Posterior vena cava (tissue), 2 donors: ENCODE data around the gene DIP2B. TPM values are rescaled to one million over a fixed set of nuclear protein-coding genes. Genes with fewer than 3 reads are reported as not detected.
"Not testable (repeated sequence)": the region's sequence is repeated elsewhere in the genome, so short reads cannot be mapped to it uniquely, and the experiment has no call there.

Experiments used
- DNase-seq: peaks from one replicate; pipeline ENCODE4 v3.0.0-alpha.2; 2020; ENCODE audit warnings: low spot score
- intact Hi-C, 2 donors: fragments of 100-400 bp; cut with DNase I; formaldehyde crosslinking; loops; one replicate each; pipeline versions ENCODE4 v1.14.1 to v1.14.2; 2022 to 2023
- total RNA-seq, 2 donors: library from RNA; stranded (reverse); fragmentation: NEBNext Ultra II Directional; extraction: Animal tissue kit (Norgen Biotek cat#: 25700); gene quantifications; one replicate each; pipeline ENCODE4 v1.2.1, GENCODE V29; 2021
- donor health status: DM: yes; HTN: yes; CAD: no.
- donor health status: DM: yes; HTN: yes; CAD: no.

The DIP2B gene
- total RNA-seq, 2 donors from 2014 or later = 13.7 to 14.0 TPM

DNA sequence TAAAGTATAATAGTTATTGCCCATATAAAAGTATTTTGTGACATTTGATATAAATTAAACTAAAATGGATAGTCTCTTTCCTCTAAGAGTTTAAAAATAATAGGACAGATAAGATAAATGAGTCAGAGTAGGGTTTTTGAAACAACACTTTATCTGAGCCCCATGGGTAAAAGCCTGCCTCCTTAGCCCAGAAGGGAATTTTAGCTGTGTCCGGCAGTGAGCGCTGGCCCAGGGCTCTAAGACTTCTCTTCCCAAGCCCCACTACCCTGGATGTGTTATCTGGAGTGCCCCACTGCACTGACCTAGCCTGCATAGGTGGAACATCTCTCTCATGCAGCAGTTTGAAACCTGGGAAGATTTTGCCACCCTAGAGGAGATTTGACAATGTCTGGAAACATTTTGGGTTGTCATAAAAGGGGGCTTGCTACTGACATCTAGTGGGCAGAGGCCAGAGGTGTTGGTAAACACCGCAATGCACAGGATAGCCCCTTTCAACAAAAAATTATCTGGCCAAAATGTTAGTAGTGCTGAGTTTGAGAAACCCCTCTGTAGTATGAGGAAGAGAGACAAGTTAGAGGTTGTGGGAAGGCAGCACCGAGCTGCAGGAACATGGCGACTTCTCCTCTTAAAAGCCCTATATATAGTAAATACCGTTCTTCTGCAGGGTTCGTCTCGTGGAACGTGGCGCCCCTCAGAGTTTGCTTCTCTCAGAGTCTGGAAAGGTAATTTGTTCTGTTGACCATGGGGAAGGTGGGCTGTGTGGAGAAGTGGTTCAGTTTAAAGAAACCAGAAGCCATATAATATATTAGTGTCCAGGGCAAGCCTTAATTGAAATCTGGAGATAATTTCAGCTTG is 229.9 kb downstream of the DIP2B start:
- no peak for DNase-seq
- intact Hi-C loops = no loop called here

GRCh38 chr12:50739611-50740010 is 234.8 kb downstream of the DIP2B start:
- no peak for DNase-seq
- intact Hi-C loops = no loop called here

DNA sequence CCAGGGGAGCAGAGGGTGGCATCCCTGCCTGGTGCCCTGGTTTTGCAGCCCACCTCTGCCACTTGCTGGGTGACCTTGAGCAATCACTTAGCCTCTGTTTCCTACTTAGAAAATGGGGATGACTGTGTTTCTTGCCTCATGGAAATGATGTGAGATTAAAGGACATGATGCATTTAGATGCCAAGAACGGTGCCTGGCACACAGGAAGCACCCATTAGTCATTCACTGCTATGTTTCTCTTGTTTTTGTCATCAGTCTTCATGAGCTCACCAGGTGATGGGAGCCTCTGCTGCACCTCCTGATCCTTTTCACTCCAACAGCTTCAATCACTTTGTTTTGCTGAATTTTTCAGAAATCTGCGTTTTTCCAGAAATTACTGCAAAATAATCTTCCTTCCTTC is 235.5 kb downstream of the DIP2B start:
- intact Hi-C loops = no loop called here
- DNase-seq = no peak

DNA sequence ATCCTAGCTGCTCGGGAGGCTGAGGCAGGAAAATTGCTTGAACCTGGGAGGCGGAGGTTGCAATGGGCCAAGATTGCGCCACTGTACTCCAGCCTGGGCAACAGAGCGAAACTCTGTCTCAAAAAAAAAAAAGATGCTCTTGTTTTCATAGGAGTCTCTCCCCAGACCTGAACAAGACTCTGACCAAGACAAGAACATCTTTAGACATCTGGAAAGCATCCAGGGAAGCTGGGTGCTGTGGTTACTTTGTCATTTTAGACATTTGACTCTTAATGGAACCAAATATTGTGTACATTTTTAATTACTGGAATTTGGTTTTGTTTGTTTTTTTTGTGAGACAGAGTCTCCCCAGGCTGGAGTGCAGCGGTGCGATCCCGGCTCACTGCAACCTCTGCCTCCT is 238.0 kb downstream of the DIP2B start:
- intact Hi-C loops = no loop called here
- DNase-seq = no peak

GRCh38 chr12:50745861-50746260 is 241.1 kb downstream of the DIP2B start:
- intact Hi-C loops = no loop called here

DNA sequence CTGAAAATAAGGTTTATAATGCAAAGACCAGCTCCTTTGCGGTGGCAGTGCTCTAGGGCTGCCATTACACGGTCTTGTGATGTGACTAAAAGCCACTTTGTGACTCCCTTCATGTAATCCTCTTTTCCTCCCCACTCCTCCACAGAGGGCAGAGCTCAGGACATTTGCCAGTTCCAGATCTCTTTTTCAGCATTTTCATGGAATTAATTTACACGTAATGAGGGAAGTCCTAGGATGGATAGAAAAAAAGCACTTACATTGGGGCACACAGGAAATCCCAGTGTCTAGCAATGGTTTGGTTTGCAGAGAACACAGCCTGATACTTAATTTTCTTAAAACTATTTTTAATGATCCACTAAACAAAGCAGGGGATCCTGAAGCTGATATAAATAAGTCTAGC is 241.6 kb downstream of the DIP2B start:
- no peak for DNase-seq
- intact Hi-C loops = no loop called here

More at GRCh38 chr12:50745861-50746260, 241.1 kb downstream of the DIP2B start:
- no peak for DNase-seq

DNA sequence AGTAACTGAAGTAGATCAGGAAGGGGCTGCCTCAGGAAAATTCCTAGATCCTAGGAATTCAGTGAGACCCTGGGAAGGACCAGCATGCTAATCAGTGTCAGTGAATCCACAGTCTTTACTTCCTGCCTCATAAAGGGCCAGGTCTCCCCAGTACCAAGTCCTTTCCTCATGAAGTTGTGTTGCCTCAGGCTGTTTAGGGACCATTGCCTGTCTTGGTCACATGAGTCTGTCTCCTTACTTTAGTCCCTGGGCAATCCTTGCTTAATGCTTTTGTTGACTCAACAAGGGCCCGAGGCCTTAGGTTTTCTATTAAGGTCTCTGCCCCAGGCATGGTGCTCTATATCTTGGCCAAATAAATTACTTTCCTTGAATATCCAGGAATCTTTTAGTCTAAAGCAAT is 243.0 kb downstream of the DIP2B start:
- intact Hi-C loops = no loop called here
- DNase-seq = no peak

DNA sequence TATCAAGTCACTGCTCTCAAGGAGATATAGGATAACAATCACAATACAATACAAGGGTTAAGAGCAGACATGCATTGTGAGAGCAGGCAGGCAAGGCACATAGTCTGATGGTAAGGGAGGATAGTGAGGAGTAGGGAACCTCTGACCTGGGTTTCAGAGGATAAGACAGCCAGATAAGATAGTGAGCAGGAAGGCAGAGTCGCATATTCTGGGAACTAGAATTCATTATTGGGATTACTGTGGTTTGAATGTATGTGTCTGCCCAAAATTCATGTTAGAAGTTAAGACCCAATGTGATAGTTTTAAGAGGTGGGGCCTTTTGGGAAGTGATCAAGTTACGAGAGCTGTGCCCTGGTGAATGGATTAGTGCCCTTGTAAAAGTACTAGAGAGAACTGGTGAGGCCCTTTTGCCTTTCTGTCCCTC is 244.7 kb downstream of the DIP2B start:
- no peak for DNase-seq
- intact Hi-C loops = no loop called here

DNA sequence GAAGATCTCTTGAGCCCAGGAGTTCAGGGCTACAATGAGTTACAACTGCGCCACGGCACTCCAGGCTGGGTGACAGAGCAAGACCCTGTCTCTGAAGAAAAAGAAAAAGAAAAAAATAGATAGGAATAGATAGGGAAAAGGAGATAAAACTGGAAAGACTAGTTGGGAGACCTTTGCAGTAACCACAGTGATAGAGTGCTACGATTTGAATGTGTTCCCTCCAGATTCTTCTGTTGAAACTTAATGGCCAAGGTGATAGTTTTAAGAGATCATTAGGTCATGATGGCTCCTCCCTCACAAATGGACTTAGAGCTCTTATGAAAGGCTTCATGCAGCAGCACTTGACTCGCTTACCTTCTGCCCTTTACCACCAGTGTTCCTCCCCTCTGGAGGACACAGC is 245.6 kb downstream of the DIP2B start:
- no peak for DNase-seq
- intact Hi-C loops = loop anchor here in 1 of 2 donors (5.0 kb wide), 1 partner anchor 1342 kb away; no protein-coding TSS in a partner anchor

- intact Hi-C loops = loop anchor here in 1 of 2 donors (5.0 kb wide), 1 partner anchor 1340 kb away; no protein-coding TSS in a partner anchor
- no peak for DNase-seq
These were observed 247.3 kb downstream of the DIP2B start for GRCh38 chr12:50751948-50752721.

GRCh38 chr12:50753232-50753769 is 248.5 kb downstream of the DIP2B start:
- intact Hi-C loops = loop anchor here in 1 of 2 donors (5.0 kb wide), 1 partner anchor 1339 kb away; no protein-coding TSS in a partner anchor
- no peak for DNase-seq

DNA sequence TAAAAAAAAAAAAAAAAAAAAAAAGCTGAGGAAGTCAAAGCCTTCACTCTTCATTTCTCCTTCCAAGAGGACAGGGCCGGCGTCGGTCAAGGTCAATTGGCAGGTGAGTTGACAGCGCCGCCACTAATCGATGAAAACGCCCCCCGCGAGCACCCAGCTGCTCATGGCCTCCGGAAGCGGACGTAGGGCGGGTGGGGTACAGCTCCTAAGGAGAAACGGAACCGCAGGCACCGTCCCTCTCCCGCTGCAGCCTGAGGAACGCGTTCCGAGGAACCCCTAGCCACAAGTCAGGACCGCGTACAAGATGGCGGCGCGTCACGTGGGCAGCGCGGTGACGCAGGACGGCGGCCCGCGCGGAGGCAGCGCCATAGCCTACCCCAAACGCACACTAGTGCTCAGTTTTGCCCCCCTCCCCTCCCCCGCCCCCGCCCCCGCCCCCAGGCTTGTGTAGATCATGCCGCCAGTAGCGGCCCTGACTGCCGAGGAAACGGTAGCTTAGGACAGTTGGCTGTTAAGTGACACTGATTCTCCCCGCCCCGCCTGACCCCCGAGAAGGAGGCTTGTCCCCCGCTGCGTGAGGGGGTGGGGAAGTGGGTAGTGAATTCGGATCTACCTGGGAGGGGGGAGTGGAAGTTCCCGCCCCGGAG is 259.0 kb downstream of the DIP2B start, which contains the start of gene ATF1:
TSS of gene ATF1 (plus strand) at position 463 of the 647 bp plus-strand sequence. CDS start 16,045 bp downstream, outside the sequence.
- peak; percentile 97 for DNase-seq
- intact Hi-C loops = no loop called here

DNA sequence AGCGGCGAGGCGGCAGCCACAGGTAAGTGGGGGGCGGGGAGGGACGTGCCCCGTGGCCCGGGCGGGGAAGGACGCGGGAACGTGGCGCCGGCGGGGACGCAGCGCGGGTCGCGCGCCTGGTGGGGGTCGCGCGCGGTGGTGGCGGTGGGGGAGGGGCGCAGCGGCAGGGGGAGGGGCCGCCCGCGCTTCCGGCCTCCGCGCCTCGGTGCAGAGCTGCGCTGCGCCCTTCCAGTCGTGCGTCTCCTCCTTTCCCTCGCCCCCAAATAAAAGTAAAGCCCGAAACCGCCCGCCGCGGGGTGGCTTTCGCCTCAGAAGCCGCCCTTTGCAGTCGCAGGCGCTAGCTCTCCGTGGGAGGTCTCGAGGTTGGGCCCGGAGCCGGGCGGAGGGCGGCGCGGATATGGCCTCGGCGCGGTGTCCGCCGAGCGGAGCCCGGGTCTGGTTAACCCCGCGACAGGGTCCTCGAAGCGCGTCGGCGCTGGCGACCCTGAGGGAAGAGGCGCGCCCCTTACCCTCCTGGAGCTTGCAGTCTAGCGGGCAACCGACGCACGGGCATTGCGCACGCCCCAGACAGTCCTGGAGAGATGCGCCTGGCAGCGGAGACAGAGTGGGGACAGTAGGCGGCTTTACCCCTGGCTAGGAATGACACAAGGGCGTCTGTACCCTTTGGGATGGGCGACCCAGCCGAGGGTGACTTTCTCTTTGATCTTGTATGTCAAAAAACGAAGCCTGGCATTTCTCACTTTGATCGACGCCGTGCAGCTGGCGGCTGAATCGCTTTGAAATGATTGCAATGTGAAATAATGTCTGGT is 259.7 kb downstream of the DIP2B start:
- intact Hi-C loops = no loop called here
- peak; percentile 89 for DNase-seq

- no peak for DNase-seq
- intact Hi-C loops = no loop called here
These were observed 260.5 kb downstream of the DIP2B start for GRCh38 chr12:50765095-50765911.

DNA sequence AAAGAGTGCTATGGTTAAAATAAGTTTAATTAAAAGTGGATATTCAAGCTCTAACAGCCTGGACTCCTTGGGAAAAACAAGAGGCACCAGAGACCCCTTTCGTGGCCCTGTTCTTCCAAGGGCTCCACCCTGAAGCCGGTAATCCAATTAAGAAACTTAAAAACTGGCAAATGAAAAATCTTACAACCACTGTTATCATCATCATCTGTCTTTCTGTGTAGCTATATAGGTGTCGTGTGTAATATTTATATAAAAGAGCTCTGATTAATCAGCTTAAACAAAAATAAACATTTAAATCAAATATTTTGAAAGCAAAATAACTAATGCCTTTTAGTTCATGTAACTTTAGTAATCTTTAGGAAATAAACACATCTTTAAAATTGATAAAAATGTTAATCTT is 263.6 kb downstream of the DIP2B start:
- intact Hi-C loops = no loop called here
- DNase-seq = no peak

DNA sequence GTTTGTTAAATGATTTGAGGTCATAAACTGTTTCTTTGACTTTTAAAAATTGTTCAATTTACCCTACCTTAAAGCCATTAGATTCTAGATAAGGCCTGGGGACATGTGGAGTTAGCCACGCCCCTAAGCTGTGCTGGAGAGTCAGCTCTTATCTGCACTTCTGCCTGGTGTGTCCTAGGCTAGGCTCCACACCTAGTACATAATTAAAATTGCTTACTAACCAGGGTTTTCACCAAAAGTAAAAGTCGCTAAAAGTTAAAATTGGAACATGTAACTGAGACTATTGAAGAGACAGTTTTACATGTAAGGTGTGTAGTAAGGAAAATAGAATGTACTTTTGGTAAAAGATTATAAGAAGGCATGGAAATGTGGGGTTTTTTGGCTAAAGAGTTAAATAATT is 264.0 kb downstream of the DIP2B start:
- intact Hi-C loops, DNase-seq: not testable (repeated sequence)

GRCh38 chr12:50771409-50771808 is 266.6 kb downstream of the DIP2B start:
- no peak for DNase-seq
- intact Hi-C loops = no loop called here

- intact Hi-C loops = no loop called here
- no peak for DNase-seq
These were observed 267.7 kb downstream of the DIP2B start for GRCh38 chr12:50772470-50772869.
